HG03469 (cell line): ENCODE measurements around the gene KLC4.
A peak's percentile ranks its signal among the peaks of the same experiment; 100 is the strongest.

Experiments
- ATAC-seq: cut with Tn5 transposase; IDR thresholded peaks from one replicate; pipeline ENCODE4 v1.9.1; 2021; ENCODE audit warnings: mild to moderate bottlenecking, moderate library complexity, moderate number of reproducible peaks; ENCODE audit not compliant: unreplicated experiment

The KLC4 gene

DNA sequence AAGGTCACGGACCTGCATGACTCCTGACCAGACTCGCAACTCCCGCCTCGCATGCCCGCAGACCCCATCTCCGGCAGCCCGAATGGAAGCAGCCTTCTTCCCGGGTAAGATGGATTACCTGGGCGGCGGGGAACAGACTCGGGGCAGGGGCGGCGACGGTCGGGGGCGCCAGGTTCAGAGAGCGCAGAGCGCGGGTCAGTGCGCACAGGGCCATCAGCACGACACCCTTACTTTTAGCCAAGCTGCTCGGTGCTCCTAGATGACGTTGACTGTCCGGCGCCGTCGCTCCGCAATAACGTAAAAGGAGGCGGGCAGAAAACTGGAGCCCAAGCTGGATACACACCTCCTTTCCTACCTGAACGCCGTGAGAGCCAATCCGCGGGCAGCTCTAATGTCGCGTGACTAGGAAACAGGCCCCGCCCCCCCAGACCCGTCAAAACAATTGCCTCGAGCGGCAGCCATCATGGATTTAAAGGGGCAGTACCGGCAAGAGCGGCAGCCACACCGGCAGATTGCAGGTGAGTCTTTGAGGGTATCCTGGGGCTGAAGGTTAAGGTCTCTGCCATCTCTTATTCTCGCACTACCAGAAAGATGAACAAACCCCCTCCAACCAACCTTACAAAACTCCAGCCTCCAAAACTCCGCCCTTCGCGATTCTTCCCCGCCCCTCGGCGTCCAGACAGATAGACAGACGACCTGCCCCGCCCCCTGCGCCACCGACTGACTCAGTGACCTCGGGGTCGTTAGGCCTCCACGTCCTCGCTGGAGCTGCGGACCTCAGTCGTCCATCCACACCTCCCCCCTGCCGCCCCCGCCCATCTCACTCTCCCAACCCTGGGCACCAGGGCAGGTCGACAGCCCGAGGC lies at the start of gene KLC4, which contains the start of gene MRPL2:
TSS of gene KLC4 (plus strand) at position 464 of the 866 bp plus-strand sequence. CDS start 1,705 bp downstream, outside the sequence.
TSS of gene MRPL2 (minus strand) at position 267 of the 866 bp plus-strand sequence. CDS start at position 214, 53 bp downstream.
- peak; percentile 78 for ATAC-seq

DNA sequence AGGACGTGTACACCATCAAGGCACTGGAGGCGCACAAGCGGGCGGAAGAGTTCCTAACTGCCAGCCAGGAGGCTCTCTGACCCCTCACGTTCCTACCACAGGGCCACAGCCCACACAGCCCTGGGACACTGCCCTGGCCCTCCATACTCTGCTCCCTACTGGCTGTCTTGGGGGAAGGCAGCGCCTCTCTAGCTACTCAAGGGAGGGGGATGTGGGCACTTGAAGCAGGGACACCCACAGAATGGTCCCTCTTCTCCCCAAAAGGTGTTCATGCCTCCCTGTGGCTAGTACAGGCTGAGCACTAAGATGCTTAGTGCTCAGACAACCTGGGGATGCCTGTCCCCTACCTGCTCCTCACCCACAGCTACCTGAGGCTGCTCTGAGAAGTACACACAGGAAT lies 48.2 kb upstream of the KLC4 start:
- no peak for ATAC-seq

DNA sequence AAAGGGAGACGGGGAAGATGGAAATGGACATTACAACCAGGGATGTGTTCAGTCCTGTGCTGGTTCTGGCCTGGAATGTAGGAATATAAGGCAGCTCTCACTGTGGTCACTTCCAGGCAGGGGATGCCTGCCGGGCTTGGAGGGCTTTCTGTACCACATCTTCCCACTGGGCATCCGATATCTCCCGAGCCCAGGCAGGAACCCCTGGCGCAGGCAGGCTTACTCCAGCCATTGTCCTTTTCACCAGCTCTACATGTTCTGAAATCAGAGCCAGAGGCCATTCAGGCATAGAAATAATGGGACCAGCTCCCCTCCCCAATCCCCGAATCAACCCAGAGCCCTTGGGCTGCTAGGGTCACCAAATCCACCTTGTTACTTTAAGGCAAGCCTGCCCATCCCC lies 47.1 kb upstream of the KLC4 start:
- ATAC-seq, result no peak

DNA sequence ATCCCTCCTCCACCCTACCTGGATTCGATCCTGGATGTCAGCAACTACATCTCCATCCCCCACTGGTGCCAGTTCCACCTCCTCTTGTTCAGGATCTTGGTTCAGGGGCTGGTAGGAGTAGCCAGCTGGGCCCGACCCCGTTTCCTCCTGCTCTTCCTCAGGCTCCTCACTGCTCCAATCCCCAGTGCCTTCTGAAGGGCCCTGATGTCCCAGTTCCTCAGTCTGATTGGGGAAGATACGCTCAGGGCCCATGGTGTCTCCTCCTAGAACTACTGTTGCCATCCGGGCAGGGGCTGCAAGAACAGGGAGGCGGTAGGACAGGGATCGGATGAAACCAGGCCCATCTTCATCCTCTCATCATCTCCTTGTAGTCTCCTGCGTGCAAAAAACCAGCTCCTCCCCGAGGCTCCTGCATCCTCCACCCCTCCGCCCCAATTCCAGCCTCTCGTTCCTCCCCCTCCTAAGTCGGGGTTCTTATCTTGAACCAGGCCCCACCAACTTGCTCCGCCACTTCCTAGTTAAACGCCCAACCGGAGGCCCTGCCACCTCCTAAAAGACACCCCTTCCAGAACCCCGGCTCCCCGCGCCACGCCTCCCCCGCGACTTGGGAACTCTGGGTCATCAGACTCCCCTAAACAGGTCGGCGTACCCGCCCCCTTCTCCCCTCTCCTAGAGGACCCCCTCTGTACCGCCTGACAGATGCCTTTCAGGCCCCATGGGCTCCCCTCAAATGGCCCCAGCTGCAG lies 46.2 kb upstream of the KLC4 start:
- ATAC-seq, result peak; percentile 2

DNA sequence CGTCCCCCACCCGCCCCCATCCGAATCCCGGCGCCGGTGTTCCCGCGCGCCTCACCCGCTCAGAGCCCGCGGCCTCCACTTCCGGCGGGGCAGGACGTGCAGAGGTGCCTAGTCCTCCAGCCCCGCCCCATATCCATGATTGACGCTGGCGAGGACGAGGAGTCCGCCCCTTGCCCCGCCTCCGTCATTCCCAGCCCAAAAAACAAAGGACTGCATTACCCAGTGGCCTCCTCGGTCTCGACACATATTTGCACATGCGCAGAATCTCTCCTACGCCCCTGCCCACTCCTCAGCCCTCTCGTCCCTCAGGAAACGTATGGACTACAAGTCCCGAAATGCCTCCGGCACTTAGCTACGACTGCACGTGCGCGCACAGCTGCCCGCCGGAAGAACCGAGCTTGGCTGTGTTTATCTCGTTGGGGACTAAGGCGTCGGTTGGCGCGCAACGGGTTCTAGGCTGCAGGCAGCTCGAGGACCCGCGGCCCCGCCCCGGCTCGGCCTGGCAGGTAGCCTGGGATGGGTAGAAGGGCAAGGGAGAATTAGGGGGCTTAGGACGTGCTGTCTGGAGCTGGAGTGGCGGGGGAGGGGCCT lies 45.5 kb upstream of the KLC4 start, which contains the start of the genes KLHDC3 and MEA1:
TSS of gene KLHDC3 (plus strand) at position 407 of the 591 bp plus-strand sequence. CDS start 2,944 bp downstream, outside the sequence.
TSS of gene MEA1 (minus strand) at position 104 of the 591 bp plus-strand sequence. CDS start 133 bp downstream, outside the sequence.
- peak; percentile 80 for ATAC-seq

DNA sequence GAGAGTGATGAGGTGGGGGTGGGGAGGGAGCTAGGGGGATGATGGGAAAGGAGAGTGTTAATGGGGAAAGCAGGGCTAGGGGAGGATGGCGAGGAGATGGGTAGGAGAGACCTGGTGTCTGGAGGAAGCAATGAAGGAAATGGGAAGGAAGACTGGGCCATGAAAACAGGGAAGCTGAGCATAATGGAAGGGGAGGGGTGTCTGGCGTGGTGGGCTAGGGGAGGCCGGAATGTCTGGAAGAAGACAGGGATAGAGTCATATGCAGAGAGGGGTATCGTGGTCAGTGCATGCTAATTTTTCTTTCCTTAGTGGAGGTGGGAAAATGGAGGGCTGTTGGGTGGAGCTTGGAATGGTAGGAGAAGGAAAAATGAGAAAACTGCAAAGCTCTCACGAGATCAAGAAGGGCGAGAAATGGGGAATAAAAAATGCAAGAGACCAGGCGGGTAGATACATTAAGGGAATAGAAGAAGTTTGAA lies 45.0 kb upstream of the KLC4 start:
- no peak for ATAC-seq

DNA sequence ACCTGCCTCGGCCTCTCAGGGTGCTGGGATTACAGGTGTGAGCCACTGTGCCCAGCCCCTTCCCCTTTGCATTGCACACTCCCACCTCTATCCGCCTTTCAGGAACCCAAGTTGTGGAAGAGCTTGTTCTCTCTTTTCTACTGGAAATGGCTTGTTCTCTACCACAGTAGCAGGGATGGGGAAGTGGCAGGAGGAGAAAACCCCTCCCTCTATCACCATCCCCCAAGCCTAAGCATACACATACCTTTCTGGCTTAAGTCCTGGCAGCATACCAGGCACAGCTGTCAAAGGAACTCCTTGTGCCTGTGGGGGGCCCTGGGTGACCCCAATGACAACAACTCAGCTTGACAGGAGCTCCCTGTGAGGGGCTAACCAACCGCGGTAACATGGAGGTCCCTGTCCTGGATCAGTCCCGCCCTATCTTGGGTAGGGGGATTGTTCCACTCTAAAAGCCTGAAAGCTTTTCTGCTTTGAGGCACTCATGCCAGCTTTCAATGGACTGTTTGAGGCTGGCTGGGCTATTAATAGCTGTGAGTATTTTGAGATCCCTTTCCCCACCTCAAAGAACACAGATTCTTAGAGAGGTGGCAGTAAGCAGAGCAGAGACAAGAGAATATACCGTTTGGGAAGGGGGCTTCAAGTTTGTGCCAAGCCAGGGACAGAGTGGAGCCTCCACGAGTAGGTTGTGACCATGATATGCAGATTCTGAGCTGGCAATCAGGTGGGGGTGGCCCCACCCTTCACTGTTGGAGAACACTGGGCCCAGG lies 43.1 kb upstream of the KLC4 start:
- ATAC-seq, result no peak

DNA sequence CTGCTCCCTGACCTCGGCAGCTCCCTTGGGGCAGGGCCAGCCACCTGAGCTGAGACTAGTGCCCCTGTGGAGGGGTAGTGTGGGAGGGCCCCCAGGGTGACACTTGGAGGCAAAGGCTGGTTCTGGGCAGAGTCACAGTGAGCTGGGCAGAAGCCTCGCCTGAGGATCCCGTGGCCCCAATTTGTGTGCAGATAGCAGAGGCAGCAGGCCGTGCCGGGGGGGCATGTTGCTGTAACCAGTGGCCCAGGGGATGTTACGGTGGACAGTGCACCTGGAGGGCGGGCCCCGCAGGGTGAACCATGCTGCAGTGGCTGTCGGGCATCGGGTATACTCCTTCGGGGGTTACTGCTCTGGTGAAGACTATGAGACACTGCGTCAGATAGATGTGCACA lies 42.5 kb upstream of the KLC4 start:
- no peak for ATAC-seq

DNA sequence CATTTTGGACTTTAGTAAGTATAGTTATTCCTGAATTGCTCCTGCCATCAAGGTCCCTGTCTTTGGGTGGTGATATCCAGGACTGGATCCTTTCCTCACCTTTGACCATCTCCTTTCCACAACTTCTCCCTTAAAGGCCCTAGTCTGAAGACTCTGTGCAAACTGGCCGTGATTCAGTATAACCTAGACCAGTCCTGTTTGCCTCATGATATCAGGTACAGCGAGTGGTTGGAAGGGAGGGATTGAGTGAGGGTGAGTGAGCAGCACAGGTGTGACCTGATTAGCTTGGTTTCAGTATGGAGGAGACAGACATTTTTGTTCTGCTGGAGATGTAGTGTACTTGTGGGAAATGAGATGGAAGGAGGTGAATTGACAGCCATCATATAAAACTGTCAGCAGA lies 40.3 kb upstream of the KLC4 start:
- ATAC-seq, result no peak

DNA sequence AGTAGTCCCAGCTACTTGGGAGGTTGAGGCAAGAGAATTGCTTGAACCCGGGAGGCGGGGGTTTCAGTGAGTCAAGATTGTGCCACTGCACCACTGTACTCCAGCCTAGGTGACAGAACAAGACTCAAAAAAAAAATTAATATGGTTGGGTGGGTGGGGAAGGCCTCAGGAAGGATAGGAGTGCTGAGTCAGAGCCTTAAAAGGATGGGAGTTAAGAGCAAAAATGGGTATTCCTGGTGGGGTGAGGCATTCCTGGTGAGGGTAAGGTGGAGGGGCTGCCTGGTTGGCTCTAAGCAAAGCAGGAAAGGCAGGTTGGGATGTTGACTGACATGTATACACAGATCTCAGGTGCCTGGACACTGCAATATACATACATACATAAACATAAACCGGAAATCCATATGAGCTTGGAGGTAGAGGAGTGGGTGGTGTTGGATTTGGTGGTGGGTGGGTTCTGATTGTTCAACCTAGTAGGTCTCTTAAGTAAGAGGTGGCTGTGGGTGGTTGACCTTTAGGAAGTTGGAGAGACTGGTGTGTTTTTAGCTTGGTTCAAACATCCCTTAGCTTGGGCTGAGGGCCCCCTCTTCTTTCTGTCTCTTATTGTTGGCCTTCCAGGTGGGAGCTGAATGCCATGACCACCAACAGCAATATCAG lies 39.3 kb upstream of the KLC4 start:
- ATAC-seq, result no peak

DNA sequence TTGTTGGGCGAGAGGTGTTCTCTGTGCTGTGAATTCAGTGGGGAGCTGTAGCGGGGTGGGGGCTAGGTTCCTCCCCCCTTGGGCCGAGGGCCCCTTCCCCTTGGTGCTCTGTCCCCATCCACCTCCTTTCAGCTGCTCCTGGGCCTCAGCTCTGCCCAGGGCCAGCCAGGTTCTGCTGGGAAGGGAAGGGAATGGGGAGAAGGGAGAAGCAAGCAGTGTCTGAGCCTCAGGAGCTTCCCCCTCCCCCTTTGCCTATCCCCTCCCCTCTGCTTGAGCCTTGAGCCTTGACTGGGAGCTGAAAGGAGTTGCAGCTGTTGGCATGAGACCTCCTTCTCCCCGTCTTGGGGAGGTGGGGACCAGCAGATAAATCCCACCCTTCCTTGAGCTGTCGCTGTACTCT lies 38.6 kb upstream of the KLC4 start:
- ATAC-seq, result no peak

DNA sequence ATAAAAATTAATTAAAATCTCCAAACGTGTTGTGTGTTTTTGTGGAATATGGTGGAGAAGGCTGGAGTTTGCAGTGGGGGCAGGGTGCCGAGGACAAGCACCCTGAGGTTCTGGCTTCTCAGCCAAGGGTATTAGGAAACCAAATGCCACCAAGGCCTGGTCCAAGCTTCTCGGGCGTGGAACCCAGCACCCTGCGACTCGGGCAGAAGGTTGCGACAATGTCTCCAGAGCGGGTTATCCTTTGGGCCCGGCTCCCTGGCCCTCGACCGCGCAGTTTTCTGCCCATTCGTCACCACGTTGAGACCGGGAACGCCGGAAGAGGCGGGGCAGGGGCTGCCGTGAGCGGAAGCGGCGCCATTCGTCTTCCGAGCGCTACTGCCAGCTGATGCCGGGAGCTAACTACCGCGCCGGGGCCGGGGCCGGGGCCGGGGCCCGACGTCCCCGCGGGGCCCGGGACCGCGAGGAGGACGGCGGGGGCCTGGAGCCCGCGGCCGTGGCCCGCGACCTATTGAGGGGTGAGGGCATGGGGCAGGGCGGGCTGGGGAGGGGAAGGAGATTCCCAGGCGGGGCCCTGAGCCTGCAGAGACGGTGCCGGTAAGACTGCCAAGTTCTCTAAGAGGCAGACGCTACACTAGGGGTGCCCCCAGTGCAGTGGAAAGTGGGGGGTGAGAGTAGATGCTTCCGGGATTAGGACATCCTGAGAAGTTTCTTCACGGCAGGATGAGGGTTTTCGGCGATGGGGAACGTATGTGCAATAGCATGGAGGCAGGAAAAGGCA lies 38.0 kb upstream of the KLC4 start, which contains the start of gene RRP36:
TSS of gene RRP36 (plus strand) at position 354 of the 778 bp plus-strand sequence. CDS start at position 386, 32 bp downstream.
- peak; percentile 51 for ATAC-seq

DNA sequence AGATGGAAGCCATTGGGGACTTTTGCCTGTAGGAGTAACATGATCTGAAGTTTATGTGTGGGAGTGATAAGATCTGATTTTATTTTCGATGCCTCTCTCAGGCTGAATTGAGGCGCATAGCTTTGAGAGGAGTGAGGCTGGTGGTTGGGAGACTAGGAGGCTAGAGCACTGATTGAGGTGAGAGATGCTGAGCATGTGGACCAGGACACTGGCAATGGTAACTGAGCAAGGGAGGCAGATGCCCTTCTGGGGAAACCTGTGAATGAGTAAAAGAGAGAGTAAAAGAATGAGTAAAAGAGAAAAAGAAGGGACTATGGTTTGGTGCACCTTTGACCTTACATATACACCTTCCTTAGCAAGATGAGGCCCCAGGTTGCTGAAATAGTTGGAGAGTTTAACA lies 35.0 kb upstream of the KLC4 start:
- ATAC-seq, result no peak

DNA sequence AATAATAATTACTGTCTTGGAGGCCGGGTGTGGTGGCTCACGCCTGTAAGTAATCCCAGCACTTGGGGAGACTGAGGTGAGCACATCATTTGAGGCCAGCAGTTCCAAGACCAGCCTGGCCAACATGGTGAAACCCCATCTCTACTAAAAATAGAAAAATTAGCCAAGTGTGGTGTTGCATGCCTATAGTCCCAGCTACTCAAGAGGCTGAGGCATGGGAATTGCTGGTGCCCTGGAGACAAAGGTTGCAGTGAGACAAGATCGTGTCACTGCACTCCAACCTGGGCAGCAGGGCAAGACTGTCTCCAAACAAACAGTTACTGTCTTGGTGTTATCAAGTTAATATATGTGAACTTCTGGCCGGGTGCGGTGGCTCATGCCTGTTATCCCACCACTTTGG lies 33.1 kb upstream of the KLC4 start:
- ATAC-seq, result no peak

DNA sequence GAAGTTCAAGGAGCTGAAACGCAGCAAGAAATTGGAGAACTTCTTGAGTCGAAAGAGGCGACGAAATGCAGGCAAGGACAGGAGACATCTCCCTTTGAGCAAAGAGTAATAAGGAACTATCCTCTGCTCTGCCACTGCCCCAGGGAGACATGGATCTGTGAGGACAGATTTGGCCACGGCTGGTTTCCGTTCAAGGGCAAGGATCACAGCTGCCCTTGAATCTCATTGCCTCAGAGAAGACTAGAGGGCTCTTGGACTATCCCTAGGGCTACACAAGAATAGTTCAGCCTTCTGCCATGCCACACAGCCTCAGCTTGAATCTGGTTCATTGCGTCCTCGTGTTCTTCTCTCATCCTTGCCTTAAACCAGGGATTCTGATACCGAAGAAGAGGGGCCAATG lies 30.3 kb upstream of the KLC4 start:
- no peak for ATAC-seq

DNA sequence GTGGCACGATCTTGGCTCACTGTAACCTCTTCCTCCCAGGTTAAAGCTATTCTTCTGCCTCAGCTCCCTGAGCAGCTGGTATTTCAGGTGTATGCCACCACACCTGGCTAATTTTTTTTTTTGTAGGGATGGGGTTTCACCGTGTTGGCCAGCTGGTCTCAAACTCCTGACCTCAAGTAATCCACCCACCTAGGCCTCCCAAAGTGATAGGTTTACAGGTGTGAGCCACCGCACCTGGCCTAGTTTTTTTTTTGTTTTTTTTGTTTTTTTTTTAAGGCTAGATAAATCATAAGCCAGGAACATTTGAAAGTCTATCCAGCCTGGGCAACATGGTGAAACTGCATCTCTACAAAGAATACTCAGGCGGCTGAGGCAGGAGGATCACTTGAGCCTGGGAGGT lies 27.1 kb upstream of the KLC4 start:
- no peak for ATAC-seq

DNA sequence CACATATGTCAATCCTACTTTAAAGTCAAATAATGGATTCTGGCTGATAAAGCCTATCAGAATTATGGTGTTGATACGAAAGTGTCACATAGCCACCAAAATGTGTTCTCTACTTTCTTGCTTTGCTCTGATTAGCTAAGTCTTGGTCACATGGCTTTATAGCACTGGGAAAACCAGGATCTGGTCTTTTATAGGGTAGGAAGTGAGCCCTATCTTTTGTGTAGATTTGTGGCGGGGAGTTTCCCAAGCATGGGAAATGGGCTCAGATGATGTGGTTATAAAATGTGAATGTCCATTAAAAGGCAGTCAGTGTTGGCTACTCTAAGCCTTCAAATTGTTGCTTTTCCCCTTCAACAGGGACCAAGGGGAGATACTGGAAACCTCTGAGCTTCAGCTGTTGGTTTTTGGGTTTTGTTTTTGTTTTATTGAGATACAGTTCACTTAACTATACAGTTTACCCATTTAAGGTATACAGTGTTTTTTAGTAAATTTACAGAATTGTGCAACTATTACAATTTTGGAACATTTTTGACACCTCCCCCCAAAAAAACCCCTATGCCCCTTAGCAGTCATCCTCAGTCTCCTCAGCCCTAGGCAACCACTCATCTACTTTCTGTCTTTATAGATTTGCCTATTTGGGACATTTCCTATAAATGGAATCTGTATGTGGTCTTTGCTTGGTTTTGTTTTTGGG lies 25.8 kb upstream of the KLC4 start:
- ATAC-seq, result no peak

DNA sequence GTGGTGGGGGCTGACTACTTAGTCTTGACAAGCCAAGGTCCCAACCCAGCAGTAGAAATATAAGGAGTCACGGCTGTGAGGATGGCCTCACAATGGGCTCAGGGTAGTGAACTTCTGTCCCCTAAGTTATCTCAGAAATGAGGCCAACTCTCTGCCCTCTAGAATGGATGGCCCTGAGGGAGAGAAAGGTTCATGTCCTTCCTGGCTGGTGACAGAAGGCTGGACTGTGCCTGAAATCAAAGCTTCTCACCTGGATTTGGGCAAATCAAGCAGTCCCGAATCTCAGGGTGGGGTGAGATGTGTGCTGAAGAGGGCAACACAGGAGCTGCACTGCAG lies 25.3 kb upstream of the KLC4 start:
- ATAC-seq, result no peak
